ENCODE results near the gene TMEM259. TPM values are rescaled to one million over a fixed set of nuclear protein-coding genes. Genes with fewer than 3 reads are reported as not detected.

Gene TMEM259
- total and polyA plus RNA-seq, 2 of the 13 experiments (the other 11 are each of a cell fraction or from before 2014, with no cell fraction given), result 64.7 to 164 TPM

DNA sequence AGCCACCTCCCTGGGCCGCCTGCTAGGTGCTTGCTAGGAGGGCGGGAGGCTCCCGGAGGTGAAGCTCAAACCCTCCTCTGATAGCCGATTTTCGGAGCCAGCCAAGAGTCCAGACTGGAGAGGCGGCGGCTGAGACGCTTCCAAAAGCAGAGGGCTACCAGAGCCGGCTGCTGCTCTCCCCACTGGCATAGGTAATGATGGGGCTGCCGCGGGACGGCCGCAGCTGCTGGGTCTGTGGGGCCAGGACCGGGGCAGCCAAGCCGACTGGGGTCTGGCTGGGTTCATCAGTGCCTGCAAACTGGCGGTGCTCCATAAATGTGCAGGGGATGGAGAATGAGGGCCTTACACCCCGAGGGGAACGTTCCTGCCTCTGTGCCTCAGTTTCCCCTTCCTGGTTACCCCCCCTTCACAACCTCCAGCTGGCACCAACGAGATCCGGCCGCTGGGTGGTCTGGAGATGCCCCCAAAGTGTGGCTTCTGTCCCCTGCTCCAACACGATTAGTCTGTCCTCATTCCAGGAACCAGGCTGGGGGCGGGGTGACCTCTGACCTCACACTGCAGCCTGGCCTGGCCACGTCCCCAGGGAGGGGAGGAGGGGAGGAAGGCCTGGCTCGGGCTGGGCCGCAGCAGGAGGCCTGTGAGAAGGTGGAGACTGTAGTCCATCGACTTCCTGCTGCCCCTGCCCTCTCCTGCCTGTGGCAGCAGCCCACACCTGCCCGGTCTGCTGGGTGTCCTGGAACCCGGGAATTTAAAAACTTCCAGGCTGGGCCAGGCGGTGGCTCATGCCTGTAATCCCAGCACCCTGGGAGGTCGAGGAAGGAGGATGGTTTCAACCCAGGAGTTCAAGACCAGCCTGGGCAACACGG, 40.6 kb downstream of the TMEM259 start (continued):
- TF ChIP-seq, protein P1, sequence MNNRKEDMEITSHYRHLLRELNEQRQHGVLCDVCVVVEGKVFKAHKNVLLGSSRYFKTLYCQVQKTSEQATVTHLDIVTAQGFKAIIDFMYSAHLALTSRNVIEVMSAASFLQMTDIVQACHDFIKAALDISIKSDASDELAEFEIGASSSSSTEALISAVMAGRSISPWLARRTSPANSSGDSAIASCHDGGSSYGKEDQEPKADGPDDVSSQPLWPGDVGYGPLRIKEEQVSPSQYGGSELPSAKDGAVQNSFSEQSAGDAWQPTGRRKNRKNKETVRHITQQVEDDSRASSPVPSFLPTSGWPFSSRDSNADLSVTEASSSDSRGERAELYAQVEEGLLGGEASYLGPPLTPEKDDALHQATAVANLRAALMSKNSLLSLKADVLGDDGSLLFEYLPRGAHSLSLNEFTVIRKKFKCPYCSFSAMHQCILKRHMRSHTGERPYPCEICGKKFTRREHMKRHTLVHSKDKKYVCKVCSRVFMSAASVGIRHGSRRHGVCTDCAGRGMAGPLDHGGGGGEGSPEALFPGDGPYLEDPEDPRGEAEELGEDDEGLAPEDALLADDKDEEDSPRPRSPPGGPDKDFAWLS (CRISPR knock-in tag; IDR thresholded peaks at IDR 0.05; ENCODE audit: borderline replicate concordance), result no peak
- TF ChIP-seq ZNF839 (CRISPR knock-in tag; IDR thresholded peaks at IDR 0.05; ENCODE audit: borderline replicate concordance) (no peak), ATF7 (IDR thresholded peaks at IDR 0.05) (no peak), ATF7 (CRISPR knock-in tag; IDR thresholded peaks at IDR 0.05) (no peak), TCF7 (IDR thresholded peaks at IDR 0.05; ENCODE audit: low read depth) (no peak), TCF7L2 (IDR thresholded peaks at IDR 0.05; ENCODE audit: low read depth, low read length) (no peak), ZNF282 (IDR thresholded peaks at IDR 0.05; ENCODE audit: partially characterized antibody) (no peak)
- TF ChIP-seq, protein P2, sequence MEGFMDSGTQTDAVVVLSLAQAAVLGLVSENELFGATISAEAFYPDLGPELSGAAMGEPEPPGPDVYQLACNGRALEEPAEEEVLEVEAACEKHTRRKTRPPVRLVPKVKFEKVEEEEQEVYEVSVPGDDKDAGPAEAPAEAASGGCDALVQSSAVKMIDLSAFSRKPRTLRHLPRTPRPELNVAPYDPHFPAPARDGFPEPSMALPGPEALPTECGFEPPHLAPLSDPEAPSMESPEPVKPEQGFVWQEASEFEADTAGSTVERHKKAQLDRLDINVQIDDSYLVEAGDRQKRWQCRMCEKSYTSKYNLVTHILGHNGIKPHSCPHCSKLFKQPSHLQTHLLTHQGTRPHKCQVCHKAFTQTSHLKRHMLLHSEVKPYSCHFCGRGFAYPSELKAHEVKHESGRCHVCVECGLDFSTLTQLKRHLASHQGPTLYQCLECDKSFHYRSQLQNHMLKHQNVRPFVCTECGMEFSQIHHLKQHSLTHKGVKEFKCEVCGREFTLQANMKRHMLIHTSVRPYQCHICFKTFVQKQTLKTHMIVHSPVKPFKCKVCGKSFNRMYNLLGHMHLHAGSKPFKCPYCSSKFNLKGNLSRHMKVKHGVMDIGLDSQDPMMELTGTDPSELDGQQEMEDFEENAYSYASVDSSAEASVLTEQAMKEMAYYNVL (CRISPR knock-in tag; IDR thresholded peaks at IDR 0.05; ENCODE audit: borderline replicate concordance), result peak; percentile 53; the same call in 1 of the 2 replicates
- TF ChIP-seq, protein P3, sequence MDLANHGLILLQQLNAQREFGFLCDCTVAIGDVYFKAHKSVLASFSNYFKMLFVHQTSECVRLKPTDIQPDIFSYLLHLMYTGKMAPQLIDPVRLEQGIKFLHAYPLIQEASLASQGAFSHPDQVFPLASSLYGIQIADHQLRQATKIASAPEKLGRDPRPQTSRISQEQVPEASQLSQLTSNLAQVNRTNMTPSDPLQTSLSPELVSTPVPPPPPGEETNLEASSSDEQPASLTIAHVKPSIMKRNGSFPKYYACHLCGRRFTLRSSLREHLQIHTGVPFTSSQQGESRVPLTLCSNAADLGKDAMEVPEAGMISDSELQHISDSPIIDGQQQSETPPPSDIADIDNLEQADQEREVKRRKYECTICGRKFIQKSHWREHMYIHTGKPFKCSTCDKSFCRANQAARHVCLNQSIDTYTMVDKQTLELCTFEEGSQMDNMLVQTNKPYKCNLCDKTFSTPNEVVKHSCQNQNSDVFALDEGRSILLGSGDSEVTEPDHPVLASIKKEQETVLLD (CRISPR knock-in tag; IDR thresholded peaks at IDR 0.05; ENCODE audit: low read depth), result no peak; the same call in 1 of the 2 replicates
- TF ChIP-seq, protein P4, sequence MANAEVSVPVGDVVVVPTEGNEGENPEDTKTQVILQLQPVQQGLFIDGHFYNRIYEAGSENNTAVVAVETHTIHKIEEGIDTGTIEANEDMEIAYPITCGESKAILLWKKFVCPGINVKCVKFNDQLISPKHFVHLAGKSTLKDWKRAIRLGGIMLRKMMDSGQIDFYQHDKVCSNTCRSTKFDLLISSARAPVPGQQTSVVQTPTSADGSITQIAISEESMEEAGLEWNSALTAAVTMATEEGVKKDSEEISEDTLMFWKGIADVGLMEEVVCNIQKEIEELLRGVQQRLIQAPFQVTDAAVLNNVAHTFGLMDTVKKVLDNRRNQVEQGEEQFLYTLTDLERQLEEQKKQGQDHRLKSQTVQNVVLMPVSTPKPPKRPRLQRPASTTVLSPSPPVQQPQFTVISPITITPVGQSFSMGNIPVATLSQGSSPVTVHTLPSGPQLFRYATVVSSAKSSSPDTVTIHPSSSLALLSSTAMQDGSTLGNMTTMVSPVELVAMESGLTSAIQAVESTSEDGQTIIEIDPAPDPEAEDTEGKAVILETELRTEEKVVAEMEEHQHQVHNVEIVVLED (CRISPR knock-in tag; IDR thresholded peaks at IDR 0.05; ENCODE audit: borderline replicate concordance), result peak; percentile 56; the same call in 1 of the 2 replicates
- TF ChIP-seq, protein P5, sequence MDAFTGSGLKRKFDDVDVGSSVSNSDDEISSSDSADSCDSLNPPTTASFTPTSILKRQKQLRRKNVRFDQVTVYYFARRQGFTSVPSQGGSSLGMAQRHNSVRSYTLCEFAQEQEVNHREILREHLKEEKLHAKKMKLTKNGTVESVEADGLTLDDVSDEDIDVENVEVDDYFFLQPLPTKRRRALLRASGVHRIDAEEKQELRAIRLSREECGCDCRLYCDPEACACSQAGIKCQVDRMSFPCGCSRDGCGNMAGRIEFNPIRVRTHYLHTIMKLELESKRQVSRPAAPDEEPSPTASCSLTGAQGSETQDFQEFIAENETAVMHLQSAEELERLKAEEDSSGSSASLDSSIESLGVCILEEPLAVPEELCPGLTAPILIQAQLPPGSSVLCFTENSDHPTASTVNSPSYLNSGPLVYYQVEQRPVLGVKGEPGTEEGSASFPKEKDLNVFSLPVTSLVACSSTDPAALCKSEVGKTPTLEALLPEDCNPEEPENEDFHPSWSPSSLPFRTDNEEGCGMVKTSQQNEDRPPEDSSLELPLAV (CRISPR knock-in tag; conservative IDR thresholded peaks at IDR 0.05; ENCODE audit: low read depth), result no peak
- TF ChIP-seq, protein P6, sequence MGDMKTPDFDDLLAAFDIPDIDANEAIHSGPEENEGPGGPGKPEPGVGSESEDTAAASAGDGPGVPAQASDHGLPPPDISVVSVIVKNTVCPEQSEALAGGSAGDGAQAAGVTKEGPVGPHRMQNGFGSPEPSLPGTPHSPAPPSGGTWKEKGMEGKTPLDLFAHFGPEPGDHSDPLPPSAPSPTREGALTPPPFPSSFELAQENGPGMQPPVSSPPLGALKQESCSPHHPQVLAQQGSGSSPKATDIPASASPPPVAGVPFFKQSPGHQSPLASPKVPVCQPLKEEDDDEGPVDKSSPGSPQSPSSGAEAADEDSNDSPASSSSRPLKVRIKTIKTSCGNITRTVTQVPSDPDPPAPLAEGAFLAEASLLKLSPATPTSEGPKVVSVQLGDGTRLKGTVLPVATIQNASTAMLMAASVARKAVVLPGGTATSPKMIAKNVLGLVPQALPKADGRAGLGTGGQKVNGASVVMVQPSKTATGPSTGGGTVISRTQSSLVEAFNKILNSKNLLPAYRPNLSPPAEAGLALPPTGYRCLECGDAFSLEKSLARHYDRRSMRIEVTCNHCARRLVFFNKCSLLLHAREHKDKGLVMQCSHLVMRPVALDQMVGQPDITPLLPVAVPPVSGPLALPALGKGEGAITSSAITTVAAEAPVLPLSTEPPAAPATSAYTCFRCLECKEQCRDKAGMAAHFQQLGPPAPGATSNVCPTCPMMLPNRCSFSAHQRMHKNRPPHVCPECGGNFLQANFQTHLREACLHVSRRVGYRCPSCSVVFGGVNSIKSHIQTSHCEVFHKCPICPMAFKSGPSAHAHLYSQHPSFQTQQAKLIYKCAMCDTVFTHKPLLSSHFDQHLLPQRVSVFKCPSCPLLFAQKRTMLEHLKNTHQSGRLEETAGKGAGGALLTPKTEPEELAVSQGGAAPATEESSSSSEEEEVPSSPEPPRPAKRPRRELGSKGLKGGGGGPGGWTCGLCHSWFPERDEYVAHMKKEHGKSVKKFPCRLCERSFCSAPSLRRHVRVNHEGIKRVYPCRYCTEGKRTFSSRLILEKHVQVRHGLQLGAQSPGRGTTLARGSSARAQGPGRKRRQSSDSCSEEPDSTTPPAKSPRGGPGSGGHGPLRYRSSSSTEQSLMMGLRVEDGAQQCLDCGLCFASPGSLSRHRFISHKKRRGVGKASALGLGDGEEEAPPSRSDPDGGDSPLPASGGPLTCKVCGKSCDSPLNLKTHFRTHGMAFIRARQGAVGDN (CRISPR knock-in tag; IDR thresholded peaks at IDR 0.05), result peak; percentile 100

Data from HepG2 (cell line).